NT2/D1 (cell line): ENCODE data around the gene KANSL3.

Experiments
- SUZ12 ChIP-seq: IDR thresholded peaks from 2 replicates; pipeline ENCODE4 v1.6.1; 2011; ENCODE audit not compliant: insufficient read length, insufficient read depth; ENCODE audit errors: extremely low read depth
- YY1 ChIP-seq: IDR thresholded peaks from 2 replicates; pipeline ENCODE4 v1.6.1; 2011; ENCODE audit not compliant: insufficient read length, insufficient read depth

DNA sequence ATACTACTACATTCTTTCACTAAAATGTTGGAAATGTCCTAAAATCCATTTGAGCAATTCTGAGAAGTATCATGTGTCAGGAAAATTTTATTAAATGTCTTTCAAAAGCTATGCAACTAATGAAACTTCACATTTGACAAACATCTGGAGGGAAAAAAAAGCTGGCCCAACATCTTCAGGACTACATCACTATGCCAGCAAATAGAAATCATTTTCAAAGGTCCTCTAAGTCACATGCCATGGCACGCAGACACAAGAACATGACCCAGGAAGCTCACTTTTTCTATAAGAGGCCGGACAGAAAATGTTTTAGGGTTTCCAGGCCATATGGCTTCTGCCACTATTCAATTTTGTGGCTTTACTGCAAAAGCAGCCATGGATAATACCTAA, 11.6 kb downstream of the KANSL3 start:
- TF ChIP-seq SUZ12 (no peak), YY1 (no peak)
